Measurements from ENCODE around the gene SWT1. TPM values are rescaled to one million over a fixed set of nuclear protein-coding genes. Genes with fewer than 3 reads are reported as not detected.
A peak's percentile ranks its signal among the peaks of the same experiment; 100 is the strongest.

SWT1 gene
- total and polyA plus RNA-seq, 9 of the 15 experiments (the other 6 are each of a cell fraction or from before 2014, with no cell fraction given) = 1.5 to 3.4 (median 2.3) TPM

- TF ChIP-seq RUNX1 (IDR thresholded peaks at IDR 0.05; ENCODE audit: low read depth) = no peak
- TF ChIP-seq PHF8 (IDR thresholded peaks at IDR 0.05; ENCODE audit: borderline replicate concordance, low read length) = peak; percentile 22; the same call in 1 of the 2 replicates
- TF ChIP-seq ZNF253 (CRISPR knock-in tag; conservative IDR thresholded peaks at IDR 0.05) = no peak
- TF ChIP-seq CXXC5 (CRISPR knock-in tag; IDR thresholded peaks at IDR 0.05) = no peak
- TF ChIP-seq DACH1 (IDR thresholded peaks at IDR 0.05; ENCODE audit: partially characterized antibody) = no peak
- TF ChIP-seq BCOR (IDR thresholded peaks at IDR 0.05) = no peak
- no peak for TF ChIP-seq REST (IDR thresholded peaks at IDR 0.05; ENCODE audit: borderline replicate concordance)
- TF ChIP-seq REST (CRISPR knock-in tag; IDR thresholded peaks at IDR 0.05; ENCODE audit: low read depth) = no peak
- no peak for TF ChIP-seq MAX (CRISPR knock-in tag; IDR thresholded peaks at IDR 0.05)
- no peak for TF ChIP-seq ZBTB8A (IDR thresholded peaks at IDR 0.05; ENCODE audit: partially characterized antibody)
- TF ChIP-seq AFF4 (CRISPR knock-in tag; IDR thresholded peaks at IDR 0.05) = no peak
Measured at GRCh38 chr1:185157599-185158412, 839 bp downstream of the SWT1 start (continued).
